H1 (cell line): Measurements from ENCODE around the gene CYP2F1. TPM values are rescaled to one million over a fixed set of nuclear protein-coding genes. Genes with fewer than 3 reads are reported as not detected.

ENCODE experiments used
- CTCF ChIA-PET: fragments of 300-600 bp; sonication (Branson Sonifier 250); formaldehyde crosslinking; loops from one replicate; lab custom pipeline; 2021; ENCODE audit not compliant: partially characterized antibody; lab: Charles Lee
- POLR2A ChIA-PET: fragments of 300-600 bp; sonication (Branson Sonifier 250); formaldehyde crosslinking; loops from one replicate; lab custom pipeline; 2021; ENCODE audit warnings: inconsistent platforms; ENCODE audit not compliant: partially characterized antibody; lab: Charles Lee
- DNase-seq, 2 experiments: peaks; one replicate each; pipeline versions ENCODE4 v3.0.0 to v3.0.0-alpha.2; 2010 to 2022; ENCODE audit warnings: low spot score in 2 of 2, low read depth in 1 of 2, mixed read lengths in 1 of 2
- FAIRE-seq: peaks from 2 replicates; lab custom pipeline; 2011; peaks lifted over from hg19 to GRCh38; lab: Jason Lieb, UNC
- H2AFZ ChIP-seq: 2 replicates; pipeline ENCODE4 v1.8.1; 2012; ENCODE audit warnings: low read length, inconsistent platforms
- H2AK5ac ChIP-seq: 2 replicates; pipeline ENCODE4 v1.6.1; 2013; ENCODE audit warnings: low read depth, low read length
- H2BK120ac ChIP-seq: replicated peaks from 2 replicates; pipeline ENCODE3; 2013; ENCODE audit warnings: low read depth, low read length, inconsistent platforms
- H2BK12ac ChIP-seq: 2 replicates; pipeline ENCODE4 v1.6.1; 2013; ENCODE audit warnings: low read depth, low read length
- H2BK15ac ChIP-seq: 2 replicates; pipeline ENCODE4 v1.6.1; 2013; ENCODE audit warnings: low read length
- H2BK20ac ChIP-seq: 2 replicates; pipeline ENCODE4 v1.6.1; 2013; ENCODE audit warnings: low read length
- H2BK5ac ChIP-seq: 2 replicates; pipeline ENCODE4 v1.6.1; 2013; ENCODE audit warnings: low read depth, low read length
- H3K14ac ChIP-seq: 2 replicates; pipeline ENCODE4 v1.6.1; 2013; ENCODE audit warnings: inconsistent platforms; ENCODE audit not compliant: insufficient read length
- H3K18ac ChIP-seq: 2 replicates; pipeline ENCODE4 v1.6.1; 2013; ENCODE audit warnings: low read length; ENCODE audit errors: extremely low read depth
- H3K23ac ChIP-seq: 2 replicates; pipeline ENCODE4 v1.6.1; 2013; ENCODE audit warnings: inconsistent platforms; ENCODE audit not compliant: insufficient read length
- H3K23me2 ChIP-seq: 2 replicates; pipeline ENCODE4 v1.6.1; 2013; ENCODE audit warnings: low read depth, low read length
- H3K27ac ChIP-seq: 2 replicates; pipeline ENCODE4 v1.6.1; 2011; ENCODE audit warnings: low read depth, low read length, inconsistent platforms
- H3K27me3 ChIP-seq, 4 experiments: replicated peaks in 1 of 4; 1 replicate in 1 of 4; 2 replicates in 3 of 4; pipeline versions ENCODE4 v1.6.1 to v1.8.1; 2011 to 2013; ENCODE audit warnings: low read length in 3 of 4, mild to moderate bottlenecking in 3 of 4, inconsistent platforms in 2 of 4, mixed read lengths in 2 of 4, moderate library complexity in 1 of 4; ENCODE audit not compliant: control insufficient read depth in 3 of 4, insufficient read depth in 3 of 4; ENCODE audit errors: extremely low read depth in 1 of 4
- H3K36me3 ChIP-seq, 4 experiments: 2 replicates each; pipeline versions ENCODE4 v1.6.1 to v1.8.1; 2011 to 2013; ENCODE audit warnings: mild to moderate bottlenecking in 4 of 4, low read length in 3 of 4, moderate library complexity in 2 of 4, control low read depth in 1 of 4, inconsistent platforms in 1 of 4; ENCODE audit not compliant: insufficient read depth in 4 of 4, control insufficient read depth in 2 of 4
- H3K4ac ChIP-seq: replicated peaks from 2 replicates; pipeline ENCODE3; 2013; ENCODE audit warnings: low read length, low read depth, mixed read lengths, inconsistent platforms; ENCODE audit not compliant: insufficient read length
- H3K4me1 ChIP-seq, 4 experiments: replicated peaks in 1 of 4; 1 replicate in 1 of 4; 2 replicates in 3 of 4; pipeline versions ENCODE4 v1.6.1 to v1.8.1; 2011 to 2013; ENCODE audit warnings: low read length in 3 of 4, inconsistent platforms in 2 of 4, mixed read lengths in 1 of 4; ENCODE audit not compliant: insufficient read depth in 4 of 4, control insufficient read depth in 3 of 4
- H3K4me2 ChIP-seq, 2 experiments: 2 replicates each; pipeline versions ENCODE4 v1.6.1 to v1.8.1; 2011 to 2013; ENCODE audit warnings: low read depth in 2 of 2, low read length in 2 of 2, control low read depth in 1 of 2, inconsistent platforms in 1 of 2, mild to moderate bottlenecking in 1 of 2; ENCODE audit not compliant: insufficient read depth in 1 of 2
- H3K4me3 ChIP-seq, 4 experiments: fragments of 200-600, 300-600 bp in 1 of 4; sonication (generic), shearing (Covaris generic), sonication (Bioruptor Twin) in 1 of 4; 2 replicates each; pipeline versions ENCODE4 v1.5.1 to v1.8.1; 2011 to 2016; ENCODE audit warnings: low read length in 4 of 4, low read depth in 3 of 4, control low read depth in 2 of 4, inconsistent platforms in 2 of 4, mild to moderate bottlenecking in 2 of 4, mixed read lengths in 1 of 4, moderate library complexity in 1 of 4; ENCODE audit not compliant: insufficient read depth in 2 of 4; ENCODE audit errors: extremely low read depth in 1 of 4
- H3K56ac ChIP-seq: replicated peaks from 2 replicates; pipeline ENCODE3; 2013; ENCODE audit warnings: low read depth, mild to moderate bottlenecking, mixed read lengths, low read length, inconsistent platforms; ENCODE audit not compliant: insufficient read length
- H3K79me1 ChIP-seq: 2 replicates; pipeline ENCODE4 v1.6.1; 2013; ENCODE audit warnings: low read depth, low read length, control low read depth
- H3K79me2 ChIP-seq, 2 experiments: 2 replicates each; pipeline versions ENCODE4 v1.6.1 to v1.8.1; 2012 to 2013; ENCODE audit warnings: low read length in 2 of 2, mild to moderate bottlenecking in 2 of 2, inconsistent platforms in 1 of 2; ENCODE audit not compliant: insufficient read depth in 2 of 2, control insufficient read depth in 1 of 2
- H3K9ac ChIP-seq, 4 experiments: replicated peaks in 1 of 4; 1 replicate in 1 of 4; 2 replicates in 3 of 4; pipeline versions ENCODE4 v1.6.1 to v1.8.1; 2011 to 2013; ENCODE audit warnings: low read depth in 3 of 4, low read length in 3 of 4, control low read depth in 2 of 4, mild to moderate bottlenecking in 2 of 4, moderate library complexity in 2 of 4, inconsistent platforms in 1 of 4; ENCODE audit errors: extremely low read depth in 1 of 4
- H3K9me3 ChIP-seq, 2 experiments: 2 replicates each; pipeline versions ENCODE4 v1.6.1 to v1.8.1; 2012 to 2013; ENCODE audit warnings: mild to moderate bottlenecking in 2 of 2, moderate library complexity in 2 of 2, control low read depth in 1 of 2, inconsistent platforms in 1 of 2, low read depth in 1 of 2, low read length in 1 of 2, mixed read lengths in 1 of 2; ENCODE audit not compliant: insufficient read depth in 2 of 2
- H4K20me1 ChIP-seq, 2 experiments: replicated peaks in 1 of 2; 2 replicates each; pipeline versions ENCODE3 to v1.8.1; 2011 to 2013; ENCODE audit warnings: inconsistent platforms in 2 of 2, low read length in 2 of 2, mild to moderate bottlenecking in 1 of 2; ENCODE audit not compliant: insufficient read depth in 2 of 2, control insufficient read depth in 1 of 2
- H4K5ac ChIP-seq: 2 replicates; pipeline ENCODE4 v1.6.1; 2013; ENCODE audit warnings: low read length, low read depth, mixed read lengths, inconsistent platforms; ENCODE audit not compliant: insufficient read length
- H4K8ac ChIP-seq: 2 replicates; pipeline ENCODE4 v1.8.0; 2013; ENCODE audit warnings: mild to moderate bottlenecking, moderate library complexity, low read length, inconsistent platforms; ENCODE audit not compliant: insufficient read depth; ENCODE audit errors: extremely low read depth
- H4K91ac ChIP-seq: replicated peaks from 2 replicates; pipeline ENCODE3; 2013; ENCODE audit warnings: low read length, mixed read lengths, inconsistent platforms; ENCODE audit not compliant: insufficient read length
- CBX5 ChIP-seq: fragments of 300-800, 300-1000 bp; sonication (generic); IDR thresholded peaks from 2 replicates; pipeline ENCODE4 v1.7.1; 2016; ENCODE audit warnings: antibody characterized with exemption, low read length, low read depth
- SIN3A ChIP-seq, 2 experiments: IDR thresholded peaks in 1 of 2; conservative IDR thresholded peaks in 1 of 2; 2 replicates each; pipeline ENCODE4 v1.6.1; 2011 to 2012; ENCODE audit warnings: low read length in 2 of 2, improper control_type of control experiment in 1 of 2, low read depth in 1 of 2, mild to moderate bottlenecking in 1 of 2
- WGBS, 2 experiments: shearing (Covaris generic) in 1 of 2; methylation state at CpG; one replicate each; pipeline versions ENCODE4 v1.1.6 to v1.1.7; 2013 to 2015; ENCODE audit warnings: low lambda C conversion rate in 2 of 2, mixed read lengths in 2 of 2, inconsistent platforms in 1 of 2, low coverage in 1 of 2, missing lambda C conversion rate in 1 of 2; ENCODE audit not compliant: insufficient replicate concordance in 2 of 2, insufficient coverage in 1 of 2, insufficient read length in 1 of 2; ENCODE audit errors: extremely low coverage in 1 of 2, missing lambda C conversion rate in 1 of 2; 5-methylcytosine and 5-hydroxymethylcytosine counted together
- polyA plus RNA-seq, 7 experiments: library from polyadenylated mRNA; depleted of rRNA in 3 of 7; stranded (reverse) in 5 of 7; unstranded in 2 of 7; fragments of >200 nt in 5 of 7; fragments of 200-250 nt in 2 of 7; gene quantifications; 1 replicate in 5 of 7; 2 replicates in 1 of 7; 4 replicates in 1 of 7; pipeline versions ENCODE4 v1.2.1 to v1.2.3, GENCODE V29; 2011 to 2013; ENCODE audit warnings: missing spikeins in 2 of 7, mixed read lengths in 2 of 7
- total RNA-seq: library from RNA; stranded (reverse); fragmentation: NEBNext Ultra II Directional; extraction: Animal tissue kit (Norgen Biotek cat#: 25700); gene quantifications from 2 replicates; pipeline ENCODE4 v1.2.1, GENCODE V29; 2021

CYP2F1 gene
- total and polyA plus RNA-seq, 2 of the 8 experiments (the other 6 are each of a cell fraction or from before 2014, with no cell fraction given), result 0.17 TPM; not detected in 1

DNA sequence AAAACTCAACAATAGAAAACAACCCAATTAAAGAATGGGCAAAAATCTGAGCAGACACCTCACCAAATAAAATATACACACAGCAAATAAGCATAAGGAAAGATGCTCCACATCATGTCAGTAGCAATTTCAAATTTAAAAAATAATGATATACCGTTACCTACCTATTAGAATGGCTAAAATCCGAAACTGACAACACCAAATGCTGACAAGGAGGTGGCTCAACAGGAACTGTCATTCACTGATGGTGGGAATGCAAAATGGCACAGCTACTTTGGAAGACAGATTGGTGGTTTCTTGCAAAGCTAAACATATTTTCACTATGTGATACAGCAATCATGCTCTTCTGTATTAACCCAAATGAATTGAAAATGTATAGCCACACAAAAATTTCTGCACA is 16.9 kb upstream of the CYP2F1 start:
- H4K5ac ChIP-seq, result no peak overlapping the region
- H3K27ac ChIP-seq, result no peak overlapping the region
- no peak overlapping the region for H3K23ac ChIP-seq
- H3K36me3 ChIP-seq, result no peaks in the 10 kb centered on the region
- H3K18ac ChIP-seq, result no peak overlapping the region
- H3K27me3 ChIP-seq, result no peaks in the 10 kb centered on the region; a peak in 1 of 7 replicates
- no peaks in the 10 kb centered on the region for H4K20me1 ChIP-seq
- no peaks in the 10 kb centered on the region for H3K79me1 ChIP-seq
- no peak overlapping the region for H2BK120ac ChIP-seq
- no peak overlapping the region for H4K91ac ChIP-seq
- DNase-seq, result no peak
- H3K4me2 ChIP-seq, result no peak overlapping the region
- H2AK5ac ChIP-seq, result no peak overlapping the region
- H3K9ac ChIP-seq, result no peak overlapping the region
- no peaks in the 10 kb centered on the region for H3K23me2 ChIP-seq
- ChIA-PET POLR2A (no interaction called here), CTCF (interaction anchor here (1.0 to 1.6 kb wide), 2 partner anchors 12 to 32 kb away, joined by 3 to 5 read pairs; no protein-coding TSS in a partner anchor)
- no peak overlapping the region for H2BK20ac ChIP-seq
- H3K14ac ChIP-seq, result no peak overlapping the region
- H2BK5ac ChIP-seq, result no peak overlapping the region
- FAIRE-seq, result no peak
- H2BK12ac ChIP-seq, result no peak overlapping the region
- no peak overlapping the region for H2BK15ac ChIP-seq
- 88% methylated on average over 2 of the region's 2 CpGs; no CpG with 5 or more reads in 1 of the 2 experiments for WGBS, 2 experiments
- H2AFZ ChIP-seq, result no peak overlapping the region
- peaks cover 0 to 2% (median 0%) of the 10 kb centered on the region in 4 experiments; a peak in 1 of 7 replicates for H3K4me1 ChIP-seq
- no peak overlapping the region for H4K8ac ChIP-seq
- no peak overlapping the region for H3K4ac ChIP-seq
- TF ChIP-seq CBX5 (no peak), SIN3A (conservative IDR thresholded peaks at IDR 0.05 in 1 of 2, IDR thresholded peaks at IDR 0.05 in 1 of 2; ENCODE audit: low read depth in 1 of 2, low read length in 2 of 2) (no peak)
- H3K9me3 ChIP-seq, result peaks cover 8 to 15% of the 10 kb centered on the region in 2 experiments; a peak in 2 of 4 replicates
- no peaks in the 10 kb centered on the region for H3K79me2 ChIP-seq
- no peak overlapping the region for H3K56ac ChIP-seq
- H3K4me3 ChIP-seq, result no peak overlapping the region
